HUES64 (cell line): Measurements from ENCODE around the gene ZMYM2.

Experiments used
- H3K27ac ChIP-seq: 2 replicates; pipeline ENCODE4 v1.7.0; 2013; ENCODE audit warnings: low read depth, low read length, inconsistent platforms
- H3K27me3 ChIP-seq: 2 replicates; pipeline ENCODE4 v1.6.1; 2013; ENCODE audit warnings: mild to moderate bottlenecking, low read length; ENCODE audit not compliant: insufficient read depth
- H3K36me3 ChIP-seq: 2 replicates; pipeline ENCODE4 v1.6.1; 2013; ENCODE audit warnings: mild to moderate bottlenecking, low read length; ENCODE audit not compliant: insufficient read depth
- H3K4me1 ChIP-seq: 2 replicates; pipeline ENCODE4 v1.6.1; 2013; ENCODE audit warnings: mild to moderate bottlenecking, low read length, moderate library complexity; ENCODE audit not compliant: insufficient read depth
- H3K4me3 ChIP-seq: 2 replicates; pipeline ENCODE4 v1.5.1; 2013; ENCODE audit warnings: mild to moderate bottlenecking, low read length, moderate library complexity
- H3K9ac ChIP-seq: 2 replicates; pipeline ENCODE4 v1.6.1; 2013; ENCODE audit warnings: mild to moderate bottlenecking, low read depth, low read length
- H3K9me3 ChIP-seq: 2 replicates; pipeline ENCODE4 v1.6.1; 2013; ENCODE audit warnings: low read depth, low read length; ENCODE audit not compliant: insufficient read depth
- WGBS: fragments of 150-250, 120-280 bp; methylation state at CpG from one replicate; pipeline ENCODE4 v1.1.7; 2013; ENCODE audit warnings: missing lambda C conversion rate; 5-methylcytosine and 5-hydroxymethylcytosine counted together

Gene ZMYM2

DNA sequence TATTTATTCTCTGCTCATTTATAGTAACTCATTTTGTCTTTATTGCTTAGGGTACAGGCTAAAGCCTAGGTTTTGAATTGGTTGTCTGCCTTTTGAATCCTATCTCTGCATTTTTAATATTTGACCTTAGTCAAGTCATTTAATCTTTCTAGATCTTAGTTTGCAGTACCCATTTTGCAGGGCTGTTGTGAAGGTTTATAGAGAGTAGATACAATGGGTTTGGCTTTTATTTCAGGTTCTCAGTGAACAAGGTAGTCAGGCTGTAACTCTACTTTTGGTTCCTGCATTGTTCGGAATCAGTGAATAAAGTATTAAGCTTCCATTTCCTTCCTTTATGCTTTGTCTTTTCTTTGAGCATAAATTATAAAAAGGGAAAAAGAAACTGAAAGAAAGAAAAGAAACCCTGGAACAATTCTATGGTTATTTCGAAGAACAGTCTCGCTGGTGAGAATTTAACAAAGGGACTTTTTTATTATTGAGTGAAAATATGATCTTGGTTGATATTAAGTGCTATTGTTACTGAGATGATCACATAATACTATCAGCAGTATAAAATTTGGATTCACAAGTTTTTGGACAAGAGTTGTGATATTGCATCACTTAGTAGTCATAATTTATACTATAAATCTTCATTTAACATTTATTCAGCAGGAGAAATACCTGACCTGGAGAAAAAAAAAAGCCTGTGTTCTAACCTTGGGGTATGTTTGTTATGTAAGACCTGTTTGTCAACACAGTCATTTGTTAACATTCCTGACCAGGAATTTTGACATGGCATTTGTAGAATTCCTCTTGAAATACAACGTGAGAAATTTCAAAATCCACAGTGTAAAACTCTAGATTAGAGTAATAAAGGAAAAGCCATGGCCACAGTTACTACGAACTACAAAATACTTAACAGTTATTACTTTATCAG lies 91.3 kb downstream of the ZMYM2 start:
- Histone ChIP-seq H3K27ac (peak overlapping the region; percentile 56; the same call in 1 of the 2 replicates), H3K36me3 (peaks cover 90% of the 10 kb centered on the region)
- 91% methylated on average over 4 of the region's 5 CpGs for WGBS

DNA sequence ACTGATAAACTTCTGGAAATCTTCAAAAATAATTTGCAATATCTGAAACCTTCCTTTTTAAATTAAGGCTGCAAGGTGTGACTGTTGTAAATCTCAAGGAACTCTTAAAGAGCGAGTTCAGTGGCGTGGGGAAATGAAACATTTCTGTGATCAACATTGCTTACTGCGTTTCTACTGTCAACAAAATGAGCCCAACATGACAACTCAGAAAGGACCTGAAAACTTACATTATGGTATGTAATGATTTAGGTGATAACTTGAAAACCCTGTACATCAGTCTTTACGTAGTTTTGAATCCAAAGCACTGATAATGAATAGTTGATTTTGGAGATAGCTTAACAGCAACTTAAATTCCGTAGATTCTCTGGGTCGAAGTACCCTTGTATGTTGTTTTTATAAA lies 92.8 kb downstream of the ZMYM2 start:
- Histone ChIP-seq H3K27ac (no peak overlapping the region), H3K9ac (no peak overlapping the region), H3K9me3 (no peaks in the 10 kb centered on the region), H3K4me3 (no peak overlapping the region), H3K27me3 (no peaks in the 10 kb centered on the region), H3K36me3 (peaks cover 88% of the 10 kb centered on the region), H3K4me1 (peaks cover 38% of the 10 kb centered on the region)
- WGBS = 98% methylated on average over 6 of the region's 6 CpGs

More for the DNA sequence above, 91.3 kb downstream of the ZMYM2 start:
- no peaks in the 10 kb centered on the region for H3K9me3 ChIP-seq
- H3K4me3 ChIP-seq = no peak overlapping the region
- no peak overlapping the region for H3K9ac ChIP-seq
- H3K4me1 ChIP-seq = peaks cover 32% of the 10 kb centered on the region
- no peaks in the 10 kb centered on the region for H3K27me3 ChIP-seq

DNA sequence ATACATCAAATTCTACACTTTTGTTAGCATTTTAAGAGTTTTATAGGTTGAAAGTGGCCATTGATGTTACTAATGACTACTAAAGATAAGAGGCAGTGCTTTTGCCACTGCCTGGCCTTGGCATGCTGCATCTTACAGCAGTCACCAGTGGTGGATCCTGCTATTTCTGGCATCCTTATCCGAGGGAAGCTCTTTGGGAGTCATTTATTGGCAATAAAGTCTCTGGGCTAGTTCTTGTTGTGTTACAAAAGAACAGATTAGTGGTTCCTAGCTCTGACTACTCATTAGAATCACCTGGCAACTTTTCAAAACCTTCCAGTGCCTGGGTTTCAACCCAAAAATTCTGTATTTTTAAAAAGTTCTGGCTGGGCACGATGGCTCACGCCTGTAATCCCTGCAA lies 94.5 kb downstream of the ZMYM2 start:
- Histone ChIP-seq H3K27ac (no peak overlapping the region), H3K27me3 (no peaks in the 10 kb centered on the region), H3K4me1 (peaks cover 43% of the 10 kb centered on the region), H3K36me3 (peaks cover 88% of the 10 kb centered on the region), H3K9me3 (no peaks in the 10 kb centered on the region), H3K9ac (no peak overlapping the region), H3K4me3 (no peak overlapping the region)
- WGBS = 87% methylated on average over 3 of the region's 3 CpGs

DNA sequence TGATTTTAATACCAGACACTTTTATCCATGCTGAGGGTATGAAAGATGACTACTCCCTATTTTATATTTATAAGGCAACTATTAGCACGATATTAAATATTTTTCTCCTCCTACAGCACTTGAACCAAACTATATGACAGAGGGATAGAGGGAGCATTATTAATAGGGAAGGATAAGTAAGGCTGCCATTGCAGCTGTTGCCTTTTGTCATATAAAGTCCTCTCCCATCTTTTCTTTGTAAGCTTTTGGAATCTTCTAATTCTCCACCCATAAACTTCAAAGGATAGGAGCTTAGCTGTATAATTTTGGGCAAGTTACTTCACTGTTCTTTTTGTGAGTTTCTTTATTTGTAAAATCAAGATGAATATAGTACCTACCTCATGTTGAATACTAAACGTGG lies 95.4 kb downstream of the ZMYM2 start:
- no peak overlapping the region for H3K27ac ChIP-seq
- H3K9ac ChIP-seq = no peak overlapping the region
- H3K9me3 ChIP-seq = no peaks in the 10 kb centered on the region
- no peak overlapping the region for H3K4me3 ChIP-seq
- peaks cover 42% of the 10 kb centered on the region for H3K4me1 ChIP-seq
- H3K27me3 ChIP-seq = no peaks in the 10 kb centered on the region
- H3K36me3 ChIP-seq = peaks cover 91% of the 10 kb centered on the region
- WGBS = 56% methylated on average over 1 of the region's 2 CpGs

DNA sequence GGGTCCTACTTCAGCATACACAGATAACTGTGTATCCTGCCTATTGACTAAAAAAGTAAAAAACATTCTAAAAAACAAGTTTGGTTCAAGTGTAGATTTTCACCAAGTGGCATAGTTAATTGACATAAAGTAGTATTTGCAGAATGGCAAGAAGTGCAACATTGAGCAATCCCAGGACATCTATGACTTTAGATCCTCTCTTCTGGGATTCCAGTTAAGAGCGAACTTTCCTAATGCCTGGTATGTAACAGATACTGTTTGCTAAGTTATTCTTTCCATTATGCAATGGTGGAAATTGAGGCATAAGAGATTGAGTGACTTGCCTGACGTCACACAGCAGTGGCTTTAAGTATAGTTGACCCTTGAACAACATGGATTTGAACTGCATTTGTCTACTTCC lies 96.1 kb downstream of the ZMYM2 start:
- Histone ChIP-seq H3K27me3 (no peaks in the 10 kb centered on the region), H3K9ac (no peak overlapping the region), H3K4me3 (no peak overlapping the region), H3K4me1 (peaks cover 35% of the 10 kb centered on the region), H3K9me3 (no peaks in the 10 kb centered on the region), H3K27ac (no peak overlapping the region; the same call in 1 of the 2 replicates), H3K36me3 (peaks cover 91% of the 10 kb centered on the region)
- 94% methylated on average over 2 of the region's 2 CpGs for WGBS

DNA sequence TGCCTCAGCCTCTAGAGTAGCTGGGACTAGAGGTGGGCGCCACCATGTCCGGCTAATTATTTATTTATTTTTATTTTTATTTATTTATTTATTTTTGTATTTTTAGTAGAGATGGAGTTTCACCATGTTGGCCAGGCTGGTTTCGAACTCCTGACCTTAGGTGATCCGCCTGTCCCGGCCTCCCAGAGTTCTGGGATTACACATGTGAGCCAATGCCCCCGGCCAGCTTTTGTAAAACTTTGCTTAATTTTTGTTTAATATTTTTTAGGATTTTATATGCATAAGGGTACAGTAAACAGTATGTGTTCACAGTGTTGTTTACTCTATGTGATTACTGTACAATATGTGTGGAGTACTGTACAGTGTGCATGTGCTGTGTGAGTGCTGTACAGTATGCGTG lies 98.7 kb downstream of the ZMYM2 start:
- H3K4me1 ChIP-seq = peaks cover 30% of the 10 kb centered on the region
- 98% methylated on average over 4 of the region's 7 CpGs for WGBS

DNA sequence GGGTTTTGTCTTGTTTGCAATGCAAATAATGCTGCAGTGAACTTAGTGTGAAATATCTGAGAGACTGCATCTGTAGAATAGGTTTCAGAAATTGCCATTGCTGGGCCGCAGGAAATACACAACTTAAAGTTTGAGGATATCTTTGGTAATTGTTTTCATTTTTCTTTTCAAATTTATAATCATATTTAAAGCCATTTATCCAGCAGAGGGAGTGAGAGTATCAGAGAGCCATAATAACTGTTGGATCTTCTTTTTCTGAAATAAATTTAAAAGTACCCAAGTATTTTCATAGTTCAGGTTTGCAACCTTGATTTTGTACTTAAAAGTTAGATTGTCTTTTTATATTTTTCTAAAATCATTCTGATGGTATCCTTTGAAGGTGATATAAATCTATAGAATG lies 99.4 kb downstream of the ZMYM2 start:
- H3K36me3 ChIP-seq = peaks cover 93% of the 10 kb centered on the region
- WGBS = 90% methylated on average over 1 of the region's 1 CpG

More for the DNA sequence above, 98.7 kb downstream of the ZMYM2 start:
- Histone ChIP-seq H3K9me3 (no peaks in the 10 kb centered on the region), H3K27ac (no peak overlapping the region), H3K36me3 (peaks cover 92% of the 10 kb centered on the region), H3K9ac (no peak overlapping the region), H3K27me3 (no peaks in the 10 kb centered on the region), H3K4me3 (no peak overlapping the region)

DNA sequence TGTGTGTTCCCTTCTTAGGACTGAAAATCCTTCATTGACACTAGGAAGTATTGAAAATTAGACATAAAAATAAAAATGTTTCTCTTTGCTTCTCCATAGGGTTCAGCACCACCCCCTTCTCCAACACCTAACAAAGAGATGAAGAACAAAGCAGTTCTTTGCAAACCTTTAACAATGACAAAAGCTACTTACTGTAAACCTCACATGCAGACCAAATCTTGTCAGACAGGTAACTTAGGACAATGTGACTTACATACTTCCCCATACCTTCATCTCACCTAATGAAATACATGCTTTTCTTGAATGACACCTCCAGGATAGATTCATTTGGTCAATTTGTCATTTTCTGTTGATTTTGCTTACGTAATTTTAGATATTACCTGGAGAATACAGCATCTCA lies 99.9 kb downstream of the ZMYM2 start:
- H3K36me3 ChIP-seq = peaks cover 94% of the 10 kb centered on the region
- 80% methylated on average over 1 of the region's 1 CpG for WGBS
- H3K27ac ChIP-seq = no peak overlapping the region; the same call in 1 of the 2 replicates
- H3K4me1 ChIP-seq = peaks cover 30% of the 10 kb centered on the region
- no peak overlapping the region for H3K9ac ChIP-seq
- H3K27me3 ChIP-seq = no peaks in the 10 kb centered on the region
- no peak overlapping the region for H3K4me3 ChIP-seq
- H3K9me3 ChIP-seq = no peaks in the 10 kb centered on the region

More for the DNA sequence above, 99.4 kb downstream of the ZMYM2 start:
- H3K9ac ChIP-seq = no peak overlapping the region
- no peaks in the 10 kb centered on the region for H3K27me3 ChIP-seq
- H3K9me3 ChIP-seq = no peaks in the 10 kb centered on the region
- peaks cover 30% of the 10 kb centered on the region for H3K4me1 ChIP-seq
- no peak overlapping the region for H3K27ac ChIP-seq
- no peak overlapping the region for H3K4me3 ChIP-seq

DNA sequence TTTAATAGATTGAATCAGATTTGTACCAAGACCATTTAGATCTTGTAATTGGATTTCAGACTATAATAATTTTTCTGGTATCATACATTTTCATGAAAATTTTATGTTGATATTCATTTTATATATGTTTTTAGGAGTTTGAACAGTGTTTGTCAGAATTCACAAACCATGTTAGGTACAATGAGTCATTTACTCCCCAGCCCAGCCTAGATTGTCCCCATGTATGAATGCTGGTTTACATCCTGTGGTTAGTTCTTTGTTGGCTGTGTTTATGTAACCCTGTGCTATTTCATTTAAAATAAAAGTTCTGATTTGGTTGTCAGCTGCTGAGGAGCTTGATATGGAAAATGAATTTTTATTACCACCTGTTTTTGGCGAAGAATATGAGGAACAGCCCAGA lies 105.6 kb downstream of the ZMYM2 start:
- peaks cover 95% of the 10 kb centered on the region for H3K36me3 ChIP-seq
- H3K9me3 ChIP-seq = no peaks in the 10 kb centered on the region

DNA sequence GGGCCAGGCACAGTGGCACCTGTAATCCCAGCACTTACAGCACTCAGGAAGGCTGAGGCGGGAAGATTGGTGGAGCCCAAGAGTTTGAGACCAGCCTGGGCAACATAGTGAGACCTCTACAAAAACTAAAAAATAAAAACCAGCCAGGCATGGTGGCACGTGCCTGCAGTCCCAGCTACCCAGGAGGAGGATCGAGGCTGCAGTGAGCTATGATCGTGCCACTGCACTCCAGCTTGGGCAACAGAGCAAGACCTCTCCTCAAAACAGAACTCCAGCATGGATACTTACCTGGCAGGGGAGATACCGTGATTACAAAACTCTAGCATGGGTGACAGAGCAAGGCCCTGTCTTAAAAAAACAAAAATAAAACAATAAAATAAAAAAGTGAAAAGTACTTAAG lies 107.0 kb downstream of the ZMYM2 start:
- no peaks in the 10 kb centered on the region for H3K27me3 ChIP-seq
- no peak overlapping the region for H3K27ac ChIP-seq
- H3K9me3 ChIP-seq = no peaks in the 10 kb centered on the region
- 97% methylated on average over 5 of the region's 5 CpGs for WGBS
- H3K9ac ChIP-seq = no peak overlapping the region
- no peaks in the 10 kb centered on the region for H3K4me1 ChIP-seq
- H3K4me3 ChIP-seq = no peak overlapping the region
- H3K36me3 ChIP-seq = peaks cover 96% of the 10 kb centered on the region

More for the DNA sequence above, 105.6 kb downstream of the ZMYM2 start:
- Histone ChIP-seq H3K4me1 (no peaks in the 10 kb centered on the region), H3K9ac (no peak overlapping the region), H3K27ac (no peak overlapping the region), H3K27me3 (no peaks in the 10 kb centered on the region), H3K4me3 (no peak overlapping the region)
- WGBS = 100% methylated on average over 1 of the region's 1 CpG

DNA sequence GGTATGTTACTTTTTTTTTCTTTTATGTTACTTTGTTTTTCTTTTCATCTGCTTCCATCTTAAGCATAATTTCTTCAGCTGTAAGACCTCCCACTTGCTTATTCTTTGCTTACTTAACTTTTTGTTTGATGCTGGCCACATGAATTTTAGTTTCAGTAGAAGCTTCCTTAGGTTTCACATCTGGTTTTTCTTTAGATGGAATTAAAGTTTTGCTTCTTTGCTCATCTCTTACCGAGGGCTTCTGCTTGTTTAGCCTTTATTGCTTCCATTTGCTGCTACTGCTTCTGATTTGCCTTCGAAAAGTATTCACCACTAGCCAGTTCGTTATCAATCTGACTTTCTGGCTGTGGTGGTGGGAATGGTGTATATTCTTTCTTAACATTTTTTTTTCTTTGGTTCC lies 111.4 kb downstream of the ZMYM2 start:
- no peaks in the 10 kb centered on the region for H3K9me3 ChIP-seq
- H3K36me3 ChIP-seq = peaks cover 98% of the 10 kb centered on the region
- H3K27me3 ChIP-seq = no peaks in the 10 kb centered on the region
- no peak overlapping the region for H3K9ac ChIP-seq
- H3K27ac ChIP-seq = no peak overlapping the region
- H3K4me3 ChIP-seq = no peak overlapping the region
- H3K4me1 ChIP-seq = no peaks in the 10 kb centered on the region
- 93% methylated on average over 3 of the region's 3 CpGs for WGBS
